DOHH2 (cell line): ENCODE data around the gene NDUFAF2.

ENCODE experiments used
- H3F3A ChIP-seq: fragments of 200-600 bp; sonication (generic), shearing (Covaris generic); 2 replicates; pipeline ENCODE4 v1.6.0; 2016; ENCODE audit warnings: antibody characterized with exemption, mild to moderate bottlenecking; ENCODE audit not compliant: control insufficient read depth, insufficient read depth
- H3K27ac ChIP-seq: fragments of 200-600 bp; sonication (generic); 2 replicates; pipeline ENCODE4 v1.5.1; 2014; ENCODE audit warnings: low read depth, mild to moderate bottlenecking, low read length, moderate library complexity
- H3K27me3 ChIP-seq: fragments of 200-600 bp; sonication (generic); 2 replicates; pipeline ENCODE4 v1.6.1; 2014; ENCODE audit warnings: mild to moderate bottlenecking, low read length, mixed read lengths; ENCODE audit not compliant: control insufficient read depth
- H3K36me3 ChIP-seq: fragments of 200-600 bp; sonication (generic); 2 replicates; pipeline ENCODE4 v1.6.1; 2014; ENCODE audit warnings: mild to moderate bottlenecking, low read length, moderate library complexity, mixed read lengths; ENCODE audit not compliant: control insufficient read depth
- H3K4me1 ChIP-seq: fragments of 200-600 bp; sonication (generic); 2 replicates; pipeline ENCODE4 v1.6.1; 2014; ENCODE audit warnings: mild to moderate bottlenecking, low read length, mixed read lengths; ENCODE audit not compliant: control insufficient read depth
- H3K4me2 ChIP-seq: fragments of 200-600 bp; sonication (generic); 2 replicates; pipeline ENCODE4 v1.6.0; 2014; ENCODE audit warnings: mild to moderate bottlenecking, low read length, moderate library complexity
- H3K4me3 ChIP-seq: fragments of 200-600 bp; sonication (generic); 2 replicates; pipeline ENCODE4 v1.5.1; 2014; ENCODE audit warnings: mild to moderate bottlenecking, low read length, mixed read lengths
- H3K79me2 ChIP-seq: fragments of 200-600 bp; sonication (generic); 2 replicates; pipeline ENCODE4 v1.6.1; 2014; ENCODE audit warnings: mild to moderate bottlenecking, low read length, mixed read lengths; ENCODE audit not compliant: control insufficient read depth
- H3K9me2 ChIP-seq: fragments of 200-600 bp; sonication (generic); replicated peaks from 2 replicates; pipeline ENCODE4 v1.6.1; 2014; ENCODE audit warnings: mild to moderate bottlenecking, low read length, mixed read lengths; ENCODE audit not compliant: control insufficient read depth
- H3K9me3 ChIP-seq: fragments of 200-600 bp; sonication (generic); 2 replicates; pipeline ENCODE4 v1.6.1; 2014; ENCODE audit warnings: antibody characterized with exemption, low read length, mixed read lengths; ENCODE audit not compliant: control insufficient read depth, insufficient read depth
- H4K20me1 ChIP-seq: fragments of 200-600 bp; sonication (generic); 2 replicates; pipeline ENCODE4 v1.6.0; 2014; ENCODE audit warnings: low read depth, mild to moderate bottlenecking, antibody characterized with exemption, low read length, moderate library complexity; ENCODE audit not compliant: control insufficient read depth, insufficient read depth
- EZH2phosphoT487 ChIP-seq: fragments of 200-600 bp; sonication (generic); IDR thresholded peaks from 2 replicates; pipeline ENCODE4 v1.6.1; 2017; ENCODE audit warnings: borderline replicate concordance, mild to moderate bottlenecking, antibody characterized with exemption, low read length, moderate library complexity, mixed read lengths
- TF ChIP-seq, protein P1 (sequence below): fragments of 200-600 bp; sonication (generic); IDR thresholded peaks from one replicate; pipeline ENCODE4 v1.5.1; 2014; ENCODE audit warnings: antibody characterized with exemption, mild to moderate bottlenecking, low read depth, low read length; ENCODE audit not compliant: poor library complexity, severe bottlenecking

The NDUFAF2 gene

GRCh38 chr5:60993875-60994571, 49.0 kb downstream of the NDUFAF2 start:
- Histone ChIP-seq H3K27me3 (no peaks in the 10 kb centered on the region), H3K4me1 (no peaks in the 10 kb centered on the region), H3K36me3 (peaks cover 7% of the 10 kb centered on the region; the same call in 1 of the 2 replicates), H3K79me2 (peaks cover 8% of the 10 kb centered on the region; the same call in 1 of the 2 replicates), H3K4me2 (no peak overlapping the region), H4K20me1 (no peaks in the 10 kb centered on the region), H3K27ac (no peak overlapping the region), H3K9me2 (no peaks in the 10 kb centered on the region), H3F3A (no peaks in the 10 kb centered on the region), H3K9me3 (peaks cover 26% of the 10 kb centered on the region; the same call in 1 of the 2 replicates), H3K4me3 (no peak overlapping the region)
- TF ChIP-seq, protein P1, sequence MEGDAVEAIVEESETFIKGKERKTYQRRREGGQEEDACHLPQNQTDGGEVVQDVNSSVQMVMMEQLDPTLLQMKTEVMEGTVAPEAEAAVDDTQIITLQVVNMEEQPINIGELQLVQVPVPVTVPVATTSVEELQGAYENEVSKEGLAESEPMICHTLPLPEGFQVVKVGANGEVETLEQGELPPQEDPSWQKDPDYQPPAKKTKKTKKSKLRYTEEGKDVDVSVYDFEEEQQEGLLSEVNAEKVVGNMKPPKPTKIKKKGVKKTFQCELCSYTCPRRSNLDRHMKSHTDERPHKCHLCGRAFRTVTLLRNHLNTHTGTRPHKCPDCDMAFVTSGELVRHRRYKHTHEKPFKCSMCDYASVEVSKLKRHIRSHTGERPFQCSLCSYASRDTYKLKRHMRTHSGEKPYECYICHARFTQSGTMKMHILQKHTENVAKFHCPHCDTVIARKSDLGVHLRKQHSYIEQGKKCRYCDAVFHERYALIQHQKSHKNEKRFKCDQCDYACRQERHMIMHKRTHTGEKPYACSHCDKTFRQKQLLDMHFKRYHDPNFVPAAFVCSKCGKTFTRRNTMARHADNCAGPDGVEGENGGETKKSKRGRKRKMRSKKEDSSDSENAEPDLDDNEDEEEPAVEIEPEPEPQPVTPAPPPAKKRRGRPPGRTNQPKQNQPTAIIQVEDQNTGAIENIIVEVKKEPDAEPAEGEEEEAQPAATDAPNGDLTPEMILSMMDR = no peak
- TF ChIP-seq EZH2phosphoT487 = no peak

DNA sequence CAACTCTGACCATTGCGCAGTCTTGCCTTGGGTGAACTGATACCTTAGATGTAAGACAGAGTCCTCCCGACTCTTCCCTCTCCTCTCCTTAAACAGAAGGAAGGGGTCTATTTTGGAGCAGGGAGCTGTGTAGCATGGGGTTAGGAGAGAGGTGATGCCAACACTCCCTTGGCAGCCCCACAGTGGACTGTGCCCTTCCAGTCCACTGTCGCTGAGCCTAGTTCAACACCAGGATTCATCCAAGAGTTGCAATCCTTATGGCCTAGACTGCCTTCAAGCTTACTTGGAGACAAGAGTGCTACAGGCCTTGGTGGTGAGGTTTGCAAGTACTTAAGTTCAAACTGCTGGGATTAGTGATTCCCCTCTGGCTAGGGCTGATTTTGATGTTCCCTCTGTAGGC, 51.4 kb downstream of the NDUFAF2 start:
- H3K9me2 ChIP-seq = no peaks in the 10 kb centered on the region
- no peaks in the 10 kb centered on the region for H3K27me3 ChIP-seq
- no peaks in the 10 kb centered on the region for H4K20me1 ChIP-seq
- no peak overlapping the region for H3K4me3 ChIP-seq
- H3K36me3 ChIP-seq = peaks cover 7% of the 10 kb centered on the region; the same call in 1 of the 2 replicates
- H3K79me2 ChIP-seq = peaks cover 8% of the 10 kb centered on the region; the same call in 1 of the 2 replicates
- H3F3A ChIP-seq = no peaks in the 10 kb centered on the region
- no peak overlapping the region for H3K27ac ChIP-seq
- peaks cover 26% of the 10 kb centered on the region; the same call in 1 of the 2 replicates for H3K9me3 ChIP-seq
- TF ChIP-seq, protein P1 = no peak
- TF ChIP-seq EZH2phosphoT487 = no peak
- no peak overlapping the region for H3K4me2 ChIP-seq
- H3K4me1 ChIP-seq = no peaks in the 10 kb centered on the region

- H3K79me2 ChIP-seq = peaks cover 8% of the 10 kb centered on the region; the same call in 1 of the 2 replicates
- H3K36me3 ChIP-seq = peaks cover 7% of the 10 kb centered on the region; the same call in 1 of the 2 replicates
- no peak overlapping the region for H3K4me2 ChIP-seq
- peaks cover 23% of the 10 kb centered on the region; the same call in 1 of the 2 replicates for H3K9me3 ChIP-seq
- no peaks in the 10 kb centered on the region for H3K27me3 ChIP-seq
- H3F3A ChIP-seq = no peaks in the 10 kb centered on the region
- no peaks in the 10 kb centered on the region for H4K20me1 ChIP-seq
- H3K4me1 ChIP-seq = no peaks in the 10 kb centered on the region
- no peak overlapping the region for H3K4me3 ChIP-seq
- no peaks in the 10 kb centered on the region for H3K9me2 ChIP-seq
- TF ChIP-seq, protein P1 = no peak
- no peak for TF ChIP-seq EZH2phosphoT487
- no peak overlapping the region for H3K27ac ChIP-seq
Measured at GRCh38 chr5:60997721-60998120, 52.7 kb downstream of the NDUFAF2 start.
